ENCODE results near the gene DAND5.
"Not testable (repeated sequence)": the region's sequence is repeated elsewhere in the genome, so short reads cannot be mapped to it uniquely, and the experiment has no call there.

DAND5 gene

GRCh38 chr19:12974301-12975220 is 5.2 kb downstream of the DAND5 start:
- DNase-seq (ENCODE audit: extremely low read depth, low read depth), result no peak
- no peak for TF ChIP-seq CTCF (IDR thresholded peaks at IDR 0.05; ENCODE audit: low read depth, low read length)

- DNase-seq (ENCODE audit: extremely low read depth, low read depth), result no peak
- no peak for TF ChIP-seq CTCF (IDR thresholded peaks at IDR 0.05; ENCODE audit: low read depth, low read length)
These were observed 5.9 kb downstream of the DAND5 start for GRCh38 chr19:12975221-12975741.

- DNase-seq (ENCODE audit: extremely low read depth, low read depth), result not testable (repeated sequence)
These were observed 6.7 kb downstream of the DAND5 start for GRCh38 chr19:12976109-12976508.

- no peak for TF ChIP-seq CTCF (IDR thresholded peaks at IDR 0.05; ENCODE audit: low read depth, low read length)
- no peak for DNase-seq (ENCODE audit: extremely low read depth, low read depth)
These were observed 10.6 kb downstream of the DAND5 start for GRCh38 chr19:12979974-12980373.

GRCh38 chr19:12982648-12983047 is 13.3 kb downstream of the DAND5 start:
- DNase-seq (ENCODE audit: extremely low read depth, low read depth), result no peak
- TF ChIP-seq CTCF (IDR thresholded peaks at IDR 0.05; ENCODE audit: low read depth, low read length), result no peak

GRCh38 chr19:12983091-12983490 is 13.7 kb downstream of the DAND5 start:
- TF ChIP-seq CTCF (IDR thresholded peaks at IDR 0.05; ENCODE audit: low read depth, low read length), result no peak
- DNase-seq (ENCODE audit: extremely low read depth, low read depth), result no peak

- DNase-seq (ENCODE audit: extremely low read depth, low read depth), result peak; percentile 56
- peak; percentile 59 for TF ChIP-seq CTCF (IDR thresholded peaks at IDR 0.05; ENCODE audit: low read depth, low read length)
These were observed 14.3 kb downstream of the DAND5 start for GRCh38 chr19:12983542-12984142.
